Tibial nerve (tissue), 3 donors: ENCODE results near the gene BUB1B.

Experiments used
- POLR2A ChIP-seq, 2 donors: fragments of 450-650 bp; IDR thresholded peaks; one replicate each; pipeline ENCODE4 v1.6.1; 2017; ENCODE audit warnings: antibody characterized with exemption in 2 of 2, mild to moderate bottlenecking in 2 of 2, moderate library complexity in 2 of 2
- TF ChIP-seq, protein P1 (sequence below), 5 experiments: fragments of 200-600 bp in 3 of 5; fragments of 450-650 bp in 2 of 5; sonication (generic) in 3 of 5; IDR thresholded peaks; one replicate each; pipeline ENCODE4 v1.5.1; 2016 to 2019; ENCODE audit warnings: antibody characterized with exemption in 5 of 5, mild to moderate bottlenecking in 3 of 5, moderate library complexity in 2 of 5

DNA sequence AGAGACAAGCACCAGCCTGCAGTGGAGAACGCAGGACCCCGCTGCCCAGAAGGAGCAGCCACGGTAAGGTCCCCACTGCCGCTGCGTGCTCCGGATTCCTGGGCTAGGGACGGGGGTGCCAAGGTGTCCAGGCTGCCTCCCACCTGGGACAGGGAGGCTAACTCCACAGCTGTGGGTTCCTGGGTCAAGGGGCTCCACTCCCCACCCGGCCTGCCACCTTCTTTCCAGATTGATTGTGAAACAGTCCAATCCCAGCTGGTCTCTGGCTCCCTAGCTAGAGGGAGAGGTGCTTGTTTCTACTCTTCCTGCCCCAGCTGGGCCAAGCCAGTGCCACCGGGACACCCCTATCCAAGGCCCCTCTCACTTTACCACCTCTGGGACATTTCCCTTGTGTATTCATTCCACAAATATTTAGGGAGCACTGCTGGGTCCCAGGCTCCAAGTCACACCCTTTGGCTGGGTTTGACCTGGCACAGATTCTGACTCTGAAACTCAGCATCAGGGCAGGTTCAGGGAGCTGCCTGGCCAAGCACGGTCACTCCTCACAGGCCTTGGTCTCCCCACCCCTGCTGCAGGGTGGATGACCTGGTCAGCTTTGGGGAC, 79.9 kb downstream of the BUB1B start:
- TF ChIP-seq POLR2A (IDR thresholded peaks at IDR 0.05), result no peak
- TF ChIP-seq, protein P1, sequence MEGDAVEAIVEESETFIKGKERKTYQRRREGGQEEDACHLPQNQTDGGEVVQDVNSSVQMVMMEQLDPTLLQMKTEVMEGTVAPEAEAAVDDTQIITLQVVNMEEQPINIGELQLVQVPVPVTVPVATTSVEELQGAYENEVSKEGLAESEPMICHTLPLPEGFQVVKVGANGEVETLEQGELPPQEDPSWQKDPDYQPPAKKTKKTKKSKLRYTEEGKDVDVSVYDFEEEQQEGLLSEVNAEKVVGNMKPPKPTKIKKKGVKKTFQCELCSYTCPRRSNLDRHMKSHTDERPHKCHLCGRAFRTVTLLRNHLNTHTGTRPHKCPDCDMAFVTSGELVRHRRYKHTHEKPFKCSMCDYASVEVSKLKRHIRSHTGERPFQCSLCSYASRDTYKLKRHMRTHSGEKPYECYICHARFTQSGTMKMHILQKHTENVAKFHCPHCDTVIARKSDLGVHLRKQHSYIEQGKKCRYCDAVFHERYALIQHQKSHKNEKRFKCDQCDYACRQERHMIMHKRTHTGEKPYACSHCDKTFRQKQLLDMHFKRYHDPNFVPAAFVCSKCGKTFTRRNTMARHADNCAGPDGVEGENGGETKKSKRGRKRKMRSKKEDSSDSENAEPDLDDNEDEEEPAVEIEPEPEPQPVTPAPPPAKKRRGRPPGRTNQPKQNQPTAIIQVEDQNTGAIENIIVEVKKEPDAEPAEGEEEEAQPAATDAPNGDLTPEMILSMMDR (IDR thresholded peaks at IDR 0.05), result no peak
